Neural cell (in vitro differentiated cells): ENCODE measurements around the gene AKT3. TPM values are rescaled to one million over a fixed set of nuclear protein-coding genes. Genes with fewer than 3 reads are reported as not detected.

Experiments used
- H2AFZ ChIP-seq: fragments of 200-600, 300-800 bp; sonication (generic), shearing (Covaris generic); 2 replicates; pipeline ENCODE4 v1.6.0; 2014; ENCODE audit warnings: low read depth, mild to moderate bottlenecking, antibody characterized with exemption, low read length, moderate library complexity
- H3F3A ChIP-seq: fragments of 200-600 bp; shearing (Covaris generic); 2 replicates; pipeline ENCODE4 v1.6.1; 2016; ENCODE audit warnings: mild to moderate bottlenecking, moderate library complexity, mixed read lengths, antibody characterized with exemption, low read length; ENCODE audit not compliant: insufficient read depth, poor library complexity, severe bottlenecking
- H3K27ac ChIP-seq: fragments of 200-600, 300-800 bp; sonication (generic), shearing (Covaris generic); 2 replicates; pipeline ENCODE4 v1.5.1; 2014; ENCODE audit warnings: mild to moderate bottlenecking, low read length, moderate library complexity
- H3K27me3 ChIP-seq: fragments of 300-800, 200-600 bp; sonication (generic), shearing (Covaris generic); 2 replicates; pipeline ENCODE4 v1.6.0; 2014; ENCODE audit warnings: mild to moderate bottlenecking, low read depth, low read length, moderate library complexity; ENCODE audit not compliant: insufficient read depth
- H3K36me3 ChIP-seq: fragments of 300-800, 200-600 bp; sonication (generic), shearing (Covaris generic); 2 replicates; pipeline ENCODE4 v1.5.1; 2014; ENCODE audit warnings: mild to moderate bottlenecking, antibody characterized with exemption, low read length, moderate library complexity; ENCODE audit not compliant: insufficient read depth
- H3K4me2 ChIP-seq: fragments of 300-800, 200-600 bp; sonication (generic), shearing (Covaris generic); 2 replicates; pipeline ENCODE4 v1.6.0; 2014; ENCODE audit warnings: mild to moderate bottlenecking, low read length
- H3K4me3 ChIP-seq: fragments of 300-800, 200-600 bp; sonication (generic), shearing (Covaris generic); 2 replicates; pipeline ENCODE4 v1.5.1; 2014; ENCODE audit warnings: mild to moderate bottlenecking, low read length, moderate library complexity
- H3K79me2 ChIP-seq: fragments of 200-600 bp; shearing (Covaris generic); replicated peaks from 2 replicates; pipeline ENCODE4 v1.6.0; 2014; ENCODE audit warnings: mild to moderate bottlenecking, low read length, moderate library complexity; ENCODE audit not compliant: insufficient read depth
- H3K9ac ChIP-seq: fragments of 300-800, 200-600 bp; sonication (generic), shearing (Covaris generic); 2 replicates; pipeline ENCODE4 v1.6.1; 2016; ENCODE audit warnings: mild to moderate bottlenecking, low read length, mixed read lengths
- H3K9me2 ChIP-seq: fragments of 200-600 bp; shearing (Covaris generic); 2 replicates; pipeline ENCODE4 v1.6.1; 2016; ENCODE audit warnings: mild to moderate bottlenecking, low read length, mixed read lengths; ENCODE audit not compliant: insufficient read depth
- H3K9me3 ChIP-seq: fragments of 200-600, 300-800 bp; sonication (generic), shearing (Covaris generic); 2 replicates; pipeline ENCODE4 v1.6.1; 2016; ENCODE audit warnings: mild to moderate bottlenecking, mixed run types, low read length, moderate library complexity, mixed read lengths
- H4K20me1 ChIP-seq: fragments of 200-600 bp; shearing (Covaris generic); 2 replicates; pipeline ENCODE4 v1.6.1; 2016; ENCODE audit warnings: mild to moderate bottlenecking, mixed run types; ENCODE audit not compliant: insufficient read depth
- EP300 ChIP-seq: fragments of 450-650 bp; conservative IDR thresholded peaks from 2 replicates; pipeline ENCODE4 v1.6.1; 2014; ENCODE audit warnings: antibody characterized with exemption, mild to moderate bottlenecking, moderate library complexity; ENCODE audit not compliant: poor library complexity, severe bottlenecking
- EZH2 ChIP-seq: fragments of 200-600, 300-800 bp; shearing (Covaris generic), sonication (generic); IDR thresholded peaks from 2 replicates; pipeline ENCODE4 v1.6.1; 2014; ENCODE audit warnings: antibody characterized with exemption, low read length, borderline replicate concordance, mild to moderate bottlenecking; ENCODE audit not compliant: insufficient read depth, poor library complexity, severe bottlenecking
- MXI1 ChIP-seq: fragments of 450-650 bp; conservative IDR thresholded peaks from 2 replicates; pipeline ENCODE4 v1.6.1; 2014; ENCODE audit warnings: antibody characterized with exemption, mild to moderate bottlenecking; ENCODE audit not compliant: poor library complexity, severe bottlenecking
- POLR2AphosphoS5 ChIP-seq: IDR thresholded peaks from 2 replicates; pipeline ENCODE4 v1.6.1; 2012
- RAD21 ChIP-seq: fragments of 450-650 bp; conservative IDR thresholded peaks from 2 replicates; pipeline ENCODE4 v1.6.1; 2014; ENCODE audit warnings: antibody characterized with exemption, mild to moderate bottlenecking, moderate library complexity
- REST ChIP-seq: IDR thresholded peaks from 2 replicates; pipeline ENCODE4 v1.6.1; 2012; ENCODE audit warnings: borderline replicate concordance
- SMC3 ChIP-seq: fragments of 450-650 bp; conservative IDR thresholded peaks from 2 replicates; pipeline ENCODE4 v1.6.1; 2014; ENCODE audit warnings: antibody characterized with exemption, mild to moderate bottlenecking, moderate library complexity; ENCODE audit not compliant: poor library complexity
- TAF1 ChIP-seq: IDR thresholded peaks from 2 replicates; pipeline ENCODE4 v1.6.1; 2012; ENCODE audit warnings: low read depth
- polyA plus RNA-seq: library from polyadenylated mRNA; depleted of rRNA; stranded (reverse); fragments of >200 nt; gene quantifications from 2 replicates; pipeline ENCODE4 v1.2.3, GENCODE V29; 2014
- TF ChIP-seq, protein P1 (sequence below): fragments of 450-650 bp; IDR thresholded peaks from 2 replicates; pipeline ENCODE4 v1.5.1; 2014; ENCODE audit warnings: antibody characterized with exemption, mild to moderate bottlenecking, moderate library complexity; ENCODE audit not compliant: poor library complexity, severe bottlenecking

The AKT3 gene
- polyA plus RNA-seq, 1 donor from 2014 or later = 46.0 TPM

- no peak for TF ChIP-seq REST
- TF ChIP-seq RAD21 = no peak
- TF ChIP-seq, protein P1, sequence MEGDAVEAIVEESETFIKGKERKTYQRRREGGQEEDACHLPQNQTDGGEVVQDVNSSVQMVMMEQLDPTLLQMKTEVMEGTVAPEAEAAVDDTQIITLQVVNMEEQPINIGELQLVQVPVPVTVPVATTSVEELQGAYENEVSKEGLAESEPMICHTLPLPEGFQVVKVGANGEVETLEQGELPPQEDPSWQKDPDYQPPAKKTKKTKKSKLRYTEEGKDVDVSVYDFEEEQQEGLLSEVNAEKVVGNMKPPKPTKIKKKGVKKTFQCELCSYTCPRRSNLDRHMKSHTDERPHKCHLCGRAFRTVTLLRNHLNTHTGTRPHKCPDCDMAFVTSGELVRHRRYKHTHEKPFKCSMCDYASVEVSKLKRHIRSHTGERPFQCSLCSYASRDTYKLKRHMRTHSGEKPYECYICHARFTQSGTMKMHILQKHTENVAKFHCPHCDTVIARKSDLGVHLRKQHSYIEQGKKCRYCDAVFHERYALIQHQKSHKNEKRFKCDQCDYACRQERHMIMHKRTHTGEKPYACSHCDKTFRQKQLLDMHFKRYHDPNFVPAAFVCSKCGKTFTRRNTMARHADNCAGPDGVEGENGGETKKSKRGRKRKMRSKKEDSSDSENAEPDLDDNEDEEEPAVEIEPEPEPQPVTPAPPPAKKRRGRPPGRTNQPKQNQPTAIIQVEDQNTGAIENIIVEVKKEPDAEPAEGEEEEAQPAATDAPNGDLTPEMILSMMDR = no peak
- TF ChIP-seq MXI1 = peak; percentile 54
- no peaks in the 10 kb centered on the region for H4K20me1 ChIP-seq
- H3K79me2 ChIP-seq = peaks cover 19% of the 10 kb centered on the region
- peak overlapping the region; percentile 95 for H3K4me2 ChIP-seq
- peak overlapping the region; percentile 72 for H3K27ac ChIP-seq
- no peaks in the 10 kb centered on the region for H3K9me3 ChIP-seq
- H3K4me3 ChIP-seq = peak overlapping the region; percentile 78
- H3K27me3 ChIP-seq = no peaks in the 10 kb centered on the region
- H3F3A ChIP-seq = no peaks in the 10 kb centered on the region
- H3K9me2 ChIP-seq = no peaks in the 10 kb centered on the region
- H3K36me3 ChIP-seq = no peaks in the 10 kb centered on the region
- peak overlapping the region; percentile 71 for H2AFZ ChIP-seq
- peak overlapping the region; percentile 75 for H3K9ac ChIP-seq
Measured at GRCh38 chr1:243851257-243851756, 1.3 kb upstream of the AKT3 start.

DNA sequence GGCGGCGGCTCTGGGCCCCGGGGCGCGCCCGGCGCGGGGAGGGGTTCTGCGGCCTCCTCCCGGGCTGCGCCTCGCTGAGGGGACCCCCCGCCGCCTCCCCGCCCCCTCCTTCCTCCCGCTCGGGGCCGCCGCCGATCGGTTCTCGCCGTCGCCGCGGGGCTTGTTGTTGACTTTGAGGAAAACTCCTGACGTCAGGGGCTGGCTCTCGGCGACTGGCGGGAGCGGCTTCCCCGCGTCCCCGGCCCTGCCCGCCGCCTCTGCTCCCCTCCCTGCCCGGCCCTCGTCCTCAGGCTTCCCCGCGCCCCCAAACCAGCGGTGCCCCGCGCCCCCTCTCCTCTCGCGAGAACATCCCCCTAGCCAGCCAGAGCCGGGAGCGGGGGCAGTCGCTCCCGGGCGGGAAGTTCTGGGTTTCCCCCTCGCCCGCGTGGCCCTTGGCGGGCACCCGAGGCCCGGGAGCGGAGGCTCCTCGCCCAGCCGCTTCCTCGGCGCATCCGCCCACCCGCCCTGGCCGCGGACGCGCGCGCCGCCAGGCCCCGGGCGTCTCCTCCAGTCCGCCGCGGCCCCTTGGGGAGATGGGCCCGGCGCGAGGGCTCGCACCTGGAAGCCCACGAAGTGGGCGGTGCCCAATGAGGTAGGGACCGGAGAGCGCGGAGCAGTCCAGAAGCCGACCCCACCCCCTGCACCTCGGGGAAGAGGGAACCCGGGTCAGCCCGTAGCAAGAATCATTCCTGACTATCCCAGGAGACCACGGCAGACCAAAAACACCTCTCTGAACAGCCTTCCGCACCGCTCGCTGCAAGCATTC lies 611 bp upstream of the AKT3 start:
- Histone ChIP-seq H3K9ac (peak overlapping the region; percentile 75), H3K79me2 (peaks cover 25% of the 10 kb centered on the region), H2AFZ (peak overlapping the region; percentile 74), H3F3A (no peaks in the 10 kb centered on the region), H3K27me3 (no peaks in the 10 kb centered on the region), H3K9me2 (no peaks in the 10 kb centered on the region), H3K4me3 (peak overlapping the region; percentile 78), H4K20me1 (no peaks in the 10 kb centered on the region), H3K9me3 (no peaks in the 10 kb centered on the region), H3K4me2 (peak overlapping the region; percentile 95), H3K27ac (peak overlapping the region; percentile 72), H3K36me3 (no peaks in the 10 kb centered on the region)
- TF ChIP-seq RAD21 = peak; percentile 32
- peak; percentile 22 for TF ChIP-seq EP300
- peak; percentile 13 for TF ChIP-seq REST
- peak; percentile 34 for TF ChIP-seq SMC3
- TF ChIP-seq POLR2AphosphoS5 = peak; percentile 61
- TF ChIP-seq TAF1 = no peak
- TF ChIP-seq, protein P1 = no peak
- peak; percentile 69 for TF ChIP-seq MXI1
- no peak for TF ChIP-seq EZH2
